Rectal smooth muscle tissue (tissue), 1 donor: Measurements from ENCODE around the gene GPR137.
"Not testable (repeated sequence)": the region's sequence is repeated elsewhere in the genome, so short reads cannot be mapped to it uniquely, and the experiment has no call there.

Source experiments
- H3K27ac ChIP-seq: one replicate; pipeline ENCODE4 v1.7.0; 2013; ENCODE audit warnings: low read depth, low read length, inconsistent platforms
- H3K27me3 ChIP-seq: one replicate; pipeline ENCODE4 v1.7.0; 2013; ENCODE audit warnings: low read length; ENCODE audit not compliant: control insufficient read depth, insufficient read depth
- H3K36me3 ChIP-seq: one replicate; pipeline ENCODE4 v1.7.0; 2013; ENCODE audit warnings: low read length; ENCODE audit not compliant: control insufficient read depth, insufficient read depth
- H3K4me1 ChIP-seq: one replicate; pipeline ENCODE4 v1.7.0; 2013; ENCODE audit warnings: low read length; ENCODE audit not compliant: control insufficient read depth, insufficient read depth
- H3K4me3 ChIP-seq: one replicate; pipeline ENCODE4 v1.7.0; 2013; ENCODE audit warnings: low read length
- H3K9ac ChIP-seq: one replicate; pipeline ENCODE4 v1.7.0; 2013; ENCODE audit warnings: low read length

GPR137 gene

DNA sequence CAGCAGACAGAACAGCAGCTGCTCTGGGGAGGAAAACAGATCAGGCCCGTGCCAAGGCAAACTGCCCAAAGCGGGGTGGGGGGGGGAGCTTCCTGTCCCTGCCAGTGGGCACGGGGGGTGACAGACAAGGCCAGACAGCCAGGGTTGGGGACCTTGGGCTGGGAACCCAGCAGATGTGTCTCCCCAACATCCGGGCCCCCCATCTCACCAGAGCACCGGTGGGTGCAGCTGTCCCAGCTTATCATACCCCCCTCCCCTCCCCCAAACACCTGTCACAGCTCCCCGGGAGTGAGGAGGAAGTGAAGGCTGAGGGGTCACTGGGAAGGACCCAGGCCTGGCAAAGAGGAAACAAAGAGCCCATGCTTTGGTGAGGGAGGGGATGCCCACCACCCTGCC lies 40.2 kb upstream of the GPR137 start:
- peak overlapping the region; percentile 68 for H3K4me3 ChIP-seq
- H3K4me1 ChIP-seq, result peaks cover 8% of the 10 kb centered on the region
- no peaks in the 10 kb centered on the region for H3K27me3 ChIP-seq
- H3K9ac ChIP-seq, result peak overlapping the region; percentile 58
- peaks cover 3% of the 10 kb centered on the region for H3K36me3 ChIP-seq
- H3K27ac ChIP-seq, result peak overlapping the region; percentile 69

DNA sequence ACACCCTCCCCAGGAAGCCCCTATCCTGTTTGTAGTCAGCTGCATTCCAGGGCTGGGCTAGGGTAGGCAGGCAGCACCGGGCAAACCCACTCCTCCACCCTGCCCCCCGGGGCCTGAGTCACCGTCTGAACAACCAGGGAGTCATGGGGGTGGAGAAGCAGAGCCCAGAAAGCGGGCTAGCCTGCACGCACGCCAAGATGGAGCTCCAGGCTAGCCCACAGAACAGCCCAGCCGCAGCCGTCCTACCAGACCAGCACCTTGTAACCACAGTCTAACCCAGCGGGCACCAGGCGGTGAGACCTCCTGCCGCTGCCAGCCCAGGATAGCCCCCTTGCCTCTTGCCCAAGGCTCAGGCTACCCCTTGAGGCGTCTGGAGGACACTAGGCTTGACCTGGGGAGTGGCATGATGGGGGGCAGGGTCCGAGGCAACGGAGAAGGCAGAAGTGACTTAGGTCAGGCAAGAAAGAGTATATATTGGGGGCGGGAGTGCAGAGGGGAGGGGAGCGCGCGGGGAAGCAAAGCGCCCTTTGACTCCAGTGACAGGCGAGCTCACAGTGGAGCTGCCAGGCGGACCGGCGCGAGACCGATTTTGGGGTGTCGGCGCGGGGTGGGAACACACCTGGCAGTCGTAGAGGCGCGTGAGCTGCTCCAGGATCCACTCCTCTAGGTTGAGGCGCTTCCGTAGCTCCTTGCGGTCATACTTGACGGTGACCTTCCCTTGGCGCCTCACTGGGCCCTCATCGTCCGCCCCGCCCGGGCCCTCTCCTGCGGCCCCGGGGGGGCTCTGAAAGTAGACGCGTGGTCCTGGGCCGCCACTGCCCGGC lies 39.6 kb upstream of the GPR137 start:
- H3K4me3 ChIP-seq, result peak overlapping the region; percentile 68
- no peaks in the 10 kb centered on the region for H3K27me3 ChIP-seq
- H3K4me1 ChIP-seq, result peaks cover 5% of the 10 kb centered on the region
- peaks cover 3% of the 10 kb centered on the region for H3K36me3 ChIP-seq
- H3K9ac ChIP-seq, result peak overlapping the region; percentile 58
- H3K27ac ChIP-seq, result peak overlapping the region; percentile 69

DNA sequence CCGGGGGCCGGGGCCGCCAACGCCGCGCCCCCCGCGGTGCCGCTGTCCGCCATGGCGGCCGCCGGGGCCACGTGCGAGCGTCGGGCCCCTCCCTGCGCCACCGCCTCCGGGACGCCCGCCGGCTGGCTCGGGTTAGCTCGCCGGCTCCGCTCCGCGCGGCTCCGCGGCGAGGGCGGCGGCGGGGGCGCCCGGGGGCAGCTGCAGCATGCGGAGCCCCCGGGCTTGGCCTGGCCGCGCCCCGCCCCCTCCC lies 39.1 kb upstream of the GPR137 start:
- H3K9ac ChIP-seq, H3K27ac ChIP-seq, H3K27me3 ChIP-seq, H3K36me3 ChIP-seq, H3K4me1 ChIP-seq: not testable (repeated sequence)
- peak overlapping the region; percentile 68 for H3K4me3 ChIP-seq

DNA sequence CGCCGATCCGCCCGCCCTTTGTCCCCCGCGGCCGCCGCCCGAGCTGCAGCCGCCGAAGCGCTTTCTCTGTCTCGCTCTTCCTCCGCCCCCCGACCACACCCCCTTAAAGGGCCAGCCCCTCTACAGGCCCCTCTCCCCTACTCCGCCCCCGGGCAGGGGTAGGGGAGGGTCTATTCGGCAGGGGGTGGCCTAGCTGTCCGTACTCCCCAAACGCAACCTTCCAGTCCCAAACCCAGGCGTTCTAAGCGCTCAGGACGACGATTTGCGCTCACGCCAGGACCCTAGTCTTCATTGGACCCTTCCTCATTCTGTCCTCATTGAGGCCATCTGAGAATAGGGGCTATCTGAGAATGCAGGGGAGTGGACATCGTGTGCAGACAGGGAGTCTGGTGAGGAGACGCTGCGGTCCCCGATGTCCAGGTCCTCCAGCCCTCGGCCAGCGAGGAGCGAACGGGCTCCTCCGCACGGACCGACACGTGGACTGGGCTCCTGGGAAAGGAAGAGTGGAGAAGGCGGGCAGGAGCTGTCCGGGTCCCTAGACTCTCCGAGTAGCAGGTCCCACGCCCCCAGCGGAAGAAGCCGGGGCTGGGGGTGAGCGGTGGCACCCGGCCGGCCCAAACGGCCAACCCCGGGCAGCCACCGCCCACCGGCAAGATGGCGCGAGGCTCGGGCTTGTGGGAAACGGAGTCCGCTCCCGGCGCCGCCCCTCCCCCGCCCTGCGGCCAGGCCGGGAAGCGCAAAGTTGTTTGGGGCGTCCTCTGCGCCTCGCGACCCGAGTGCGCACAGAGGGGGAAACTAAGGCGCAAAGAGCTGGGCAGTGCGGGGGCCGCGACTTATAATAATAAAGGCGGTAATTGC lies 38.5 kb upstream of the GPR137 start, which contains the start of gene PPP1R14B:
Gene PPP1R14B, minus strand, starts transcription at position 73 of the 858 bp plus-strand sequence. CDS start 270 bp downstream, outside the sequence.
- H3K27ac ChIP-seq, result peak within 1 kb of the TSS; percentile 93
- peak within 1 kb of the TSS; percentile 96 for H3K4me3 ChIP-seq
- H3K36me3 ChIP-seq, result peaks cover 3% of the 10 kb centered on the region
- peak within 1 kb of the TSS; percentile 70 for H3K9ac ChIP-seq
- peaks cover 7% of the 10 kb centered on the region for H3K4me1 ChIP-seq
- no peaks in the 10 kb centered on the region for H3K27me3 ChIP-seq

DNA sequence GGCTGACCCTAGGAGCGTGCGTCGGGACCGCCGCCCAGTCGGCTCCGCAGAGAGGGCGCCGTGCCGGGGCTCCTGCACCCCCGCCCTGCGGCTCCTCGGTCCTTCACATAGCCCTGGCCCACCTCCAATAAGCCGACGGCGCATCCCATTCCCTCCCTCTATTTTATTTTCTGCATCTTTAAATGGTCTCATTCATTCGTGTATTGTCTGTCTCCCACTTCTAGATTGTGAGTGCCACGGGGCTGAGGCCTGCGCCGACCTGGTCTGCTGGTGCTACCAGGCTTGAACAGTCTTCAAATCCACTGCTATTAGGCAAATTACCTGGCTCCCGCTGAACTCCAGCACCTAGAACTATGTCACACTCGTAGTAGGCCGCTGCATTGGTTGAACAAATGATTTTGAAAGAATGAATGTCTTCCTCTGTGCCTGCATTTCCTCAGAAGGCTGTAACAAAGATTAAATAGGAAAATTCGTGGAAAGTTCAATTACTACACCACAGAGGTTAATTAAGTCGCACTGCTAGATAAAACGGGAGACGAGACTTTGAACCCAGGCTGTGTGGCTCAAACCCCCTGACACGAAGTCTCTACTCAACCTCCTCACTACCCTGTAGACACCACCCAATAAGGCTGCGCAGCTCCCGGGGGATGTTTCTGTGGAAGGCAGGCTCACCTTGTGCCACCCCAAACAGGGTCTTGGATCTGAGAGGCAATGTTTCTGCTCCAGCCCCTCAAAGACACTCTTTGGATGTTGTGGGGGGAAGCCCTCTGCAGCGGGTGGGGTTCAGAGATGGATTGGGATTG lies 37.7 kb upstream of the GPR137 start:
- peaks cover 9% of the 10 kb centered on the region for H3K4me1 ChIP-seq

DNA sequence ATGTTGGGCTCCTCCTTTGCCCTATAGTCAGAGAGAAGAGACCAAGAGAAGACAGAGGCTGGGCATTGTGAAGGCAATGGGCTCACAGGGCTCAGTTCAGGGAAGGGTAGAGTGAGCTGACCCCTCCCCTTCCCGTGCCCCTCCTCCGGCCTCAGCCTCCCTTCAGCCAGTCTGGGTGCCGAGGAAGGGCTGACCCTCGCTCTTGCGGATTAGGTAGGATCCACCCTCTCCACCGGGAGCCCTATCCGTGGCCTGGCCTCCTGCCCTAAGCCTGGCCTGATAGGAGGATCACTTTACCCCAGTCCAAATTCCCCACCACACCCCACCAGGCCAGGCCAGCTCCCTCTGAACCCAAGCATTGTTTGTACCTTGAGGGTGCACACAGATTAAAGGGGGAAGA lies 37.1 kb upstream of the GPR137 start:
- no peaks in the 10 kb centered on the region for H3K27me3 ChIP-seq
- H3K27ac ChIP-seq, result no peak overlapping the region

More for the DNA sequence above, 37.7 kb upstream of the GPR137 start:
- H3K4me3 ChIP-seq, result peak overlapping the region; percentile 96
- peak overlapping the region; percentile 93 for H3K27ac ChIP-seq
- H3K9ac ChIP-seq, result no peak overlapping the region
- H3K36me3 ChIP-seq, result peaks cover 3% of the 10 kb centered on the region
- no peaks in the 10 kb centered on the region for H3K27me3 ChIP-seq

DNA sequence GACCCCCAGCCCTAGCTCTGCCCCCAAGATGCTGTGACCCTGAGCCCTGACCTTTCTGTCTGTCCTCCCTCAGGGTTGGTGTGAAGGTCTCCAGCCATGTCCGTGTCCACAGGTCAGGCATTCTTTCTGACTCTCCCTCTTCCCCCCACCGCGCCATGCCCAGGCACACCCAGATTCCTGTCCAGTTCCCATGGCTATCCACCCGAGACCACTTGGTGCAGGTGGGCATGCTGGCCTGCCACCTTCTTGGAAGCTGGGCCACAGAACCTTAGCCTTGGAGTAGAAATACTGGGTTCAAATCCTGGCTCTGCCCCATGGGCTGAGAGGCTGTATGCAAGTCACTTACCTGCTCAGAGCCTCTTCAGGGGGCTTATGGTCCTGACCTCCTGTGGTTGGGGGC lies 36.6 kb upstream of the GPR137 start:
- H3K27me3 ChIP-seq, result no peaks in the 10 kb centered on the region
- H3K4me1 ChIP-seq, result peaks cover 9% of the 10 kb centered on the region
- H3K9ac ChIP-seq, result no peak overlapping the region
- no peak overlapping the region for H3K27ac ChIP-seq
- no peaks in the 10 kb centered on the region for H3K36me3 ChIP-seq
- no peak overlapping the region for H3K4me3 ChIP-seq

More for the DNA sequence above, 37.1 kb upstream of the GPR137 start:
- Histone ChIP-seq H3K9ac (no peak overlapping the region), H3K4me3 (no peak overlapping the region), H3K36me3 (peaks cover 1% of the 10 kb centered on the region), H3K4me1 (peaks cover 9% of the 10 kb centered on the region)

DNA sequence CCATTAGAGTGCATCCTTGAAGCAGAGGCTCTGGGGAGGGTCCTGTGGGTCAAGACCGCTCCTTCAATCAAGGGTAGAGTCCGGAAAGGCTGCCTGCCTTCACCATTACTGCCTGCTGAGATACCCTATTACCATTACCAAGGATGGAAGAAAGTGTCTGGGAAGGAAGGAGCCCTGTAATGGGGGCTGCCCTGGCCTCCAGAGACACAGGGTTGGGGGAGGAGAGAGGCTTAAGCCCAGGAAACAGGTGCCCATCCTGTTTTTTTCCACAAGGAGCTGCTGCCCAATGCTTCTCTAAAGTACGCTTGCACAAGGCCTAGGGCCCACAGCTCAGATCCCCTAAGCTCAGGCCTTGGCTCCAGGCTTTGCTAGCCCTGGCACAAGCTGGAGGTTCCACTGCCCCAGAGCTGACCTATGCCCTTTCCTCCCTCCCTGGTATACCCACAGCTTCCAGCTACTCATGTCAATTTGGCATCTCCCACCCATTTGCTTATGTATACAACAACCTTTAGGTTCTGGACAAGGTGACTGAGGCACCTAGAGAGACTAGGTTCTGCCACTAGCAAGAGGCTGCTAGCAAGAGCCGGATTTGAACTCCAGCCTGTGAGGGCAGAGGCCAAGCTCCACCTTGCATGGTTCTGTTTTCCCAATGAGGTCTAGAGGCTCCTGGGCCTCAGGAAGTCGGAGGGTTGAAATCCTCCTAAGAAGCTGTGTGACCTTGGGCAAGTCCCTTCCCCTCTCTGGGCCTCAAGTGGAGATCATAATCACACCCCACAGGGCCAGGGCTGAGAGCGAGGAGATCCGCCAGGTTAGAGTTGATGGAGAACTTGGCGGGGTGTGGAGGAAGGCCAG lies 35.9 kb upstream of the GPR137 start:
- H3K36me3 ChIP-seq, result no peaks in the 10 kb centered on the region
- no peaks in the 10 kb centered on the region for H3K27me3 ChIP-seq
- peaks cover 9% of the 10 kb centered on the region for H3K4me1 ChIP-seq
- H3K27ac ChIP-seq, result no peak overlapping the region
- H3K4me3 ChIP-seq, result no peak overlapping the region
- H3K9ac ChIP-seq, result no peak overlapping the region

DNA sequence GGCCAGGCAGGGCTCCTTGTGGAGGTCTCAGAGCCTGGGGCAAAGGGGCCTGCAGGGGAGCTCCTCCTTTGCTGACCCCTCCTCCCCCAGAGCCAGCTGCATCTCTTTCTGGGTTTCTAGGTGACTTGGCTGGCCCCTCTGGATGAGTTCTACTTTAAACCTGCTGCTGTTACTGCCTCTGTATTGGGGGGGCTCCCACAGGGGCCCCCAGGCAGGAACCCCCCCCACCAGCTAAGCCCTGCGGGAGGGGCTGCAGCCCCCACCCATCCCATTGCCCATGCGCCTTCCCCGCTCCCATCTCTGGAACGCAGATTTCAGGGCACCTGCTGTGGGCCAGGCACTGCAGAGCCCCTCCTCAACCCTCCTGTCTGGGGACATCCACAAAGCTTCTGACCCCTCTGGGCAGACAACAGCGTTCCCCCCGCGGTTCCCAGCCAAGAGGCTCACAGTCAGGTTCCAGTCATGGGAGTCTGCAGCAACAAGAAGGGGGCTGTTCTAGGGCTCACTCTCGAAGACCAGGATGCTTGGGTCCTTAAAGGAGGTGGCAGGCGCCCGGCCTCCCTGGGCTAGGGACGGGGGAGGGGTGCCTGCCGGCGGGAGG lies 35.1 kb upstream of the GPR137 start:
- H3K4me3 ChIP-seq, result peak overlapping the region; percentile 70
- peak overlapping the region; percentile 16 for H3K9ac ChIP-seq
- H3K27me3 ChIP-seq, result no peaks in the 10 kb centered on the region
- no peaks in the 10 kb centered on the region for H3K36me3 ChIP-seq
- peaks cover 9% of the 10 kb centered on the region for H3K4me1 ChIP-seq
- H3K27ac ChIP-seq, result no peak overlapping the region

DNA sequence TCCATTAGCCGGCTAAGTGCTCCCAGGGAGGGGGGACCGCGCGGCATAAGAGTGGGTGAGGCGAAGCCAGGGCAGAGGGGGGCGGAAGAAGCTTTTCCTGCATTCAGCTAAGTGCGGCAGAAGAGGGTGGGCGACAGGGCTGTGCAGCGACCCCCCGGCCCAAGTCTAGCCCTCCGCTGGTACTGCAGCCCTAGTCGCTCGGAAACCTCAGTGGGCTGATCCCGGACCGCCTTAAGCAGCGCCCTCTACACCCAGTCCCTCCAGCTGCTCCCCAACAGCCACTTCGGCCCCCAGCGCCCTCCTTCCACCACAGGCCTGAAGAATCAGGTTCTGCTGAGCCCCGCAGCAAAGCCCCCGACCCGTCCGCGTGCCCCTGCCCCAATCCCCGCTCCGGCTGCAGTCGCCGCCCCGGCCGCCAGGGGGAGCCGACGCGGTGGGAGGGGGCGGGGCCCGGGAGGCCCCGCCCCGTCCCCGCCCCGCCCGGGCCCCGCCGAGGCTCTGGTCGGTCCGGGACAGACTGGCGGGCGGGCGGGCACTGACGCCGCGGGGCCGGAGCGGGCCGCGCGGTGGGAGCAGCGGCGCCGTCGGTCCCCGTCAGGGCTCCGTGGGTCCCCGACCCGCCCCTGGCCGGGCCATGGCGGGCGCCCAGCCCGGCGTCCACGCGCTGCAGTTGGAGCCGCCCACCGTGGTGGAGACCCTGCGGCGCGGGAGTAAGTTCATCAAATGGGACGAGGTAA lies 34.5 kb upstream of the GPR137 start, which contains the start of gene PLCB3:
Gene PLCB3, plus strand, starts transcription at position 515 of the 737 bp plus-strand sequence. Its CDS starts 120 bp downstream, at position 635.
- Histone ChIP-seq H3K27ac (no peak within 1 kb of the TSS), H3K27me3 (no peaks in the 10 kb centered on the region), H3K36me3 (peaks cover 2% of the 10 kb centered on the region), H3K4me1 (peaks cover 9% of the 10 kb centered on the region), H3K9ac (peak within 1 kb of the TSS; percentile 64), H3K4me3 (peak within 1 kb of the TSS; percentile 80)

DNA sequence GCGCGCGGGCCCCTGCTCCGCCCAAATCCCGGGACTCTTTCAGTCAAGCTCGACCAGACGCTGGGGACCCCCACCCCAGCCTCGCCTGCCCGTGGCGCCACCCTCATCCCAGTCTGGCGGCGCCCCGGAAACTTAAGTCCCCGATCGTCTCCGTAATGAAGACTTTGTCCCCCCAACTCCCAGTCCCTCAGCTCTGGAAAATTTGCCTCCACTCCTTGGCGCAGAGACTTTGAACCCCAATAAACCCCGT lies 34.0 kb upstream of the GPR137 start:
- peak overlapping the region; percentile 80 for H3K4me3 ChIP-seq
- no peak overlapping the region for H3K27ac ChIP-seq
- H3K27me3 ChIP-seq, result no peaks in the 10 kb centered on the region
- peak overlapping the region; percentile 64 for H3K9ac ChIP-seq
- peaks cover 9% of the 10 kb centered on the region for H3K4me1 ChIP-seq
- peaks cover 7% of the 10 kb centered on the region for H3K36me3 ChIP-seq
